T-cell (primary cell): Measurements from ENCODE around the gene CCRL2. TPM values are rescaled to one million over a fixed set of nuclear protein-coding genes. Genes with fewer than 3 reads are reported as not detected.
"Not testable (repeated sequence)": the region's sequence is repeated elsewhere in the genome, so short reads cannot be mapped to it uniquely, and the experiment has no call there.

Experiments used
- ATAC-seq, 4 experiments: fragments of 200-7000 bp in 3 of 4; fragments of 150-1000 bp in 1 of 4; cut with Tn5 transposase; replicated peaks in 1 of 4; 1 replicate in 3 of 4; 2 replicates in 1 of 4; pipeline ENCODE4 v1.10.0; 2021; ENCODE audit warnings: moderate library complexity in 3 of 4, mild to moderate bottlenecking in 2 of 4, moderate number of reproducible peaks in 1 of 4
- CTCF ChIA-PET, 2 donors: fragments of 300-600 bp; sonication (Branson Sonifier 250); formaldehyde crosslinking; loops; one replicate each; lab custom pipeline; 2022; ENCODE audit warnings: antibody characterized with exemption in 2 of 2; lab: Charles Lee
- POLR2A ChIA-PET, 2 donors: fragments of 300-600 bp; sonication (Branson Sonifier 250); formaldehyde crosslinking; loops; one replicate each; lab custom pipeline; 2022; ENCODE audit warnings: antibody characterized with exemption in 2 of 2; lab: Charles Lee
- DNase-seq, 35 experiments: peaks; one replicate each; pipeline versions ENCODE4 v3.0.0 to v3.0.0-alpha.2; 2013 to 2023
- H3K27ac ChIP-seq: one replicate; pipeline ENCODE4 v1.5.1; 2013; ENCODE audit warnings: low read length
- H3K27me3 ChIP-seq, 2 experiments: replicated peaks in 1 of 2; 1 replicate in 1 of 2; 2 replicates in 1 of 2; pipeline versions ENCODE4 v1.6.1 to v1.7.0; 2013; ENCODE audit warnings: low read length in 1 of 2, mixed read lengths in 1 of 2; ENCODE audit not compliant: control insufficient read depth in 2 of 2, insufficient read depth in 2 of 2; ENCODE audit errors: extremely low read depth in 1 of 2
- H3K36me3 ChIP-seq, 2 donors: 1 replicate in 1 of 2; 2 replicates in 1 of 2; pipeline versions ENCODE4 v1.6.1 to v1.7.0; 2013; ENCODE audit warnings: low read length in 1 of 2; ENCODE audit not compliant: control insufficient read depth in 2 of 2, insufficient read depth in 1 of 2; ENCODE audit errors: extremely low read depth in 1 of 2
- H3K4me1 ChIP-seq, 2 experiments: 1 replicate in 1 of 2; 2 replicates in 1 of 2; pipeline versions ENCODE4 v1.6.1 to v1.7.0; 2013; ENCODE audit warnings: low read length in 2 of 2, mixed read lengths in 1 of 2; ENCODE audit not compliant: insufficient read depth in 2 of 2, control insufficient read depth in 1 of 2; ENCODE audit errors: extremely low read depth in 1 of 2
- H3K4me3 ChIP-seq, 2 donors: 1 replicate in 1 of 2; 2 replicates in 1 of 2; pipeline versions ENCODE4 v1.5.1 to v1.7.0; 2013; ENCODE audit warnings: mild to moderate bottlenecking in 2 of 2, low read length in 1 of 2, moderate library complexity in 1 of 2; ENCODE audit not compliant: control insufficient read depth in 1 of 2; ENCODE audit errors: extremely low read depth in 1 of 2
- H3K9me3 ChIP-seq: 2 replicates; pipeline ENCODE4 v1.7.0; 2013
- H3K27ac Mint-ChIP-seq, 2 donors: one replicate each; pipeline ENCODE4 v1.8.0; 2020 to 2021; ENCODE audit warnings: mild to moderate bottlenecking in 2 of 2, mixed read lengths in 2 of 2
- H3K27me3 Mint-ChIP-seq, 2 donors: one replicate each; pipeline ENCODE4 v1.8.0; 2021 to 2022; ENCODE audit warnings: mixed read lengths in 2 of 2
- H3K36me3 Mint-ChIP-seq: one replicate; pipeline ENCODE4 v1.8.0; 2021; ENCODE audit warnings: mixed read lengths
- H3K4me1 Mint-ChIP-seq, 3 donors: one replicate each; pipeline ENCODE4 v1.8.0; 2020 to 2022; ENCODE audit warnings: mixed read lengths in 3 of 3, mild to moderate bottlenecking in 1 of 3
- H3K4me3 Mint-ChIP-seq, 3 donors: one replicate each; pipeline ENCODE4 v1.8.0; 2020 to 2022; ENCODE audit warnings: mild to moderate bottlenecking in 3 of 3, mixed read lengths in 3 of 3, moderate library complexity in 3 of 3
- H3K9me3 Mint-ChIP-seq, 3 donors: one replicate each; pipeline ENCODE4 v1.8.0; 2020 to 2022; ENCODE audit warnings: mixed read lengths in 3 of 3
- WGBS: methylation state at CpG from one replicate; pipeline ENCODE4 v1.1.5; 2013; ENCODE audit warnings: missing lambda C conversion rate; ENCODE audit not compliant: insufficient coverage; 5-methylcytosine and 5-hydroxymethylcytosine counted together
- total RNA-seq, 35 experiments: library from RNA in 6 of 35; stranded (reverse) in 6 of 35; fragments of 120-200 nt in 1 of 35; gene quantifications; one replicate each; pipeline versions ENCODE4 v1.2.1 to v1.2.4 and lab custom pipeline; 2013 to 2026

The CCRL2 gene
- total RNA-seq, 5 donors from 2014 or later (not counting 1 experiment from before 2014, with no cell fraction given): 1.1 to 2.5 (median 1.6) TPM

DNA sequence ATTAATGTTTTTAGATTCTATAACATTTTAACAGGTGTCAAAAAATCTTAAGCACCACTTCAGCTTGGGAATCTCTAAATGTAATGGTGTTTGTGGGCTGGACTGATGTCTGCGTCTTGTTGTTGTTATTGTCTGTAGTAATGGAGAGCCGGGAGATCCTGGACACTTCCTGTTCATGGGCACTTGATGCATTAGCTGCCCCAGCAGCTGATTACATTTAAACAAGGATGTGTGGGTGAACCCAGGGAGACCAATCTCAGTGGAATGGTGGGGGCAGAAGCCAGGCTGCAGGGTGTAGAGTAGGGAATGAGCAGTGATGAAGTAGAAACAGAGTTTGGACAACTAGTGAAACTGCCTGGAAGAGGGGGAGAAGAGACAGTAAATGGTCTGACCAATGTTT is 8.0 kb upstream of the CCRL2 start:
- POLR2A ChIA-PET: no interaction called here
- H3K36me3 Mint-ChIP-seq: no peaks in the 10 kb centered on the region
- WGBS: 91% methylated on average over 1 of the region's 2 CpGs
- ATAC-seq: no peak
- peaks cover 0 to 4% (median 0%) of the 10 kb centered on the region in 3 donors for H3K9me3 Mint-ChIP-seq
- H3K4me3 Mint-ChIP-seq: no peak overlapping the region
- H3K27ac ChIP-seq: no peak overlapping the region
- no peaks in the 10 kb centered on the region for H3K9me3 ChIP-seq
- CTCF ChIA-PET: interaction anchor here in 1 of 2 donors (0.6 kb wide), 2 partner anchors 18 to 1598 kb away, joined by 3 read pairs; no protein-coding TSS in a partner anchor
- H3K27me3 ChIP-seq: no peaks in the 10 kb centered on the region
- no peaks in the 10 kb centered on the region for H3K36me3 ChIP-seq
- H3K4me1 ChIP-seq: peaks cover 0 to 4% of the 10 kb centered on the region in 2 experiments
- H3K27ac Mint-ChIP-seq: no peak overlapping the region
- no peak overlapping the region for H3K4me3 ChIP-seq
- DNase-seq: no peak
- H3K4me1 Mint-ChIP-seq: peaks cover 0 to 4% (median 0%) of the 10 kb centered on the region in 3 donors
- peaks cover 2 to 3% of the 10 kb centered on the region in 2 donors for H3K27me3 Mint-ChIP-seq

DNA sequence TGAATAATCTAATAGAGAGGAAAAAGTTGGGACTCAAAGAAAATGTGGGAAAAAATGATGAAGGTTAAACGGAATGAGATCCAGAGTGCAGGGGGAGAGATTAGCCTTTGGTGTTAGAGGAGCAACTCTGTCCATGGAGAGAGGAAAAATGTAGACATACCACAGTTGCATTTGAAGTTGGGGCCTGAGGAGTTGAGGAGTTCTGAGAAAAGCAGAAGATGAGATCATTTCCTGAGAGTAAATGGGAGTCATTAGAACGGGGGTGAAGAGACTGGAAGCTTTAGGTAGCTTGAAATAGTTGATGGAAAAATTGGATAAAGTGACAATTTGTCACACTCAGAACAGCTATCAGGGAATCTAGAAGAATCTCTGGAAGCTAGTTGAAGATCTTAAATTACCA is 7.5 kb upstream of the CCRL2 start:
- ChIA-PET CTCF (interaction anchor here in 1 of 2 donors (0.6 kb wide), 2 partner anchors 18 to 1597 kb away, joined by 3 read pairs; no protein-coding TSS in a partner anchor), POLR2A (no interaction called here)
- Mint-ChIP-seq H3K36me3 (no peaks in the 10 kb centered on the region), H3K9me3 (peaks cover 0 to 4% (median 0%) of the 10 kb centered on the region in 3 donors), H3K4me3 (no peak overlapping the region), H3K27me3 (peaks cover 2 to 3% of the 10 kb centered on the region in 2 donors), H3K4me1 (peaks cover 0 to 4% (median 0%) of the 10 kb centered on the region in 3 donors), H3K27ac (no peak overlapping the region)
- Histone ChIP-seq H3K9me3 (no peaks in the 10 kb centered on the region), H3K27me3 (no peaks in the 10 kb centered on the region), H3K4me1 (peaks cover 0 to 4% of the 10 kb centered on the region in 2 experiments), H3K27ac (no peak overlapping the region), H3K4me3 (no peak overlapping the region), H3K36me3 (no peaks in the 10 kb centered on the region)
- no peak for ATAC-seq
- 73% methylated on average over 1 of the region's 2 CpGs for WGBS
- no peak for DNase-seq

DNA sequence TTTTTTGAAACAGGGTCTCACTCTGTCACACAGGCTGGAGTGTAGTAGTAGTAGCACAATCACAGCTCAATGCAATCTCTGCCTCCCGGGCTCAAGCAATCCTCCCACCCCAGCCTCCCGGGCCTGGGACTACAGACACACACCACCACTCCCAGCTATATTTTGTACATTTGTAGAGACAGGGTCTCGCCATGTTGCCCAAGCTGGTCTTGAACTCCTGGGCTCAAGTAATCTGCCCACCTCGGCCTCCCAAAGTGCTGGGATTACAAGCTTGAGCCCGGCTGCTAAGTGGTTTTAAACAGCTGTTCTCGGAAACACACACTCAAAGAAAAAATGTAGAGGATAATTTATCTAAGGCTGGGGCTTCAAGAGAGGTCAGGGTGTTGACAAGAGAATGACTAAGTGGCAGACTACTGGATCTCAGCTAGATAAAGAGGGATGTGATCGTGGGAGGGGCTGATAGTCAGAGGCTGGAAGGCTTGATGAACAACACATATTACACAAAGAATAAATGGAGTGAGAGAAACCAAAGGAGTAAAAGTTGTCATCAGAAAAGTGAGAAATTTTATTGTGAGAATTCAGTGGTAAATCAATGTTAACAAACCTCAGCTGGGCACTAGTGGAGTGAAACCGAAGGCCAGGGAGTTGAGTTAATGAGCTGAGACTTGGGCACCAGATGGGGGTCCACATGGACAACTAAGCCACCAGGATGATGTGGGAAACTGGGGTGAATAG is 6.9 kb upstream of the CCRL2 start:
- Mint-ChIP-seq H3K27me3 (peaks cover under 1 to 3% of the 10 kb centered on the region in 2 donors), H3K36me3 (no peaks in the 10 kb centered on the region), H3K27ac (no peak overlapping the region), H3K9me3 (peaks cover 0 to 4% (median 0%) of the 10 kb centered on the region in 3 donors), H3K4me1 (peaks cover 0 to 4% (median 0%) of the 10 kb centered on the region in 3 donors), H3K4me3 (no peak overlapping the region)
- DNase-seq: no peak
- H3K36me3 ChIP-seq: no peaks in the 10 kb centered on the region
- no peak overlapping the region for H3K4me3 ChIP-seq
- H3K27me3 ChIP-seq: no peaks in the 10 kb centered on the region
- H3K27ac ChIP-seq: no peak overlapping the region
- no peak for ATAC-seq
- no peaks in the 10 kb centered on the region for H3K9me3 ChIP-seq
- POLR2A ChIA-PET: no interaction called here
- CTCF ChIA-PET: interaction anchor here in 1 of 2 donors (0.6 kb wide), 1 partner anchor 263 kb away, joined by 3 read pairs; no protein-coding TSS in a partner anchor
- peaks cover 0 to 4% of the 10 kb centered on the region in 2 experiments for H3K4me1 ChIP-seq
- 79% methylated on average over 4 of the region's 8 CpGs for WGBS

DNA sequence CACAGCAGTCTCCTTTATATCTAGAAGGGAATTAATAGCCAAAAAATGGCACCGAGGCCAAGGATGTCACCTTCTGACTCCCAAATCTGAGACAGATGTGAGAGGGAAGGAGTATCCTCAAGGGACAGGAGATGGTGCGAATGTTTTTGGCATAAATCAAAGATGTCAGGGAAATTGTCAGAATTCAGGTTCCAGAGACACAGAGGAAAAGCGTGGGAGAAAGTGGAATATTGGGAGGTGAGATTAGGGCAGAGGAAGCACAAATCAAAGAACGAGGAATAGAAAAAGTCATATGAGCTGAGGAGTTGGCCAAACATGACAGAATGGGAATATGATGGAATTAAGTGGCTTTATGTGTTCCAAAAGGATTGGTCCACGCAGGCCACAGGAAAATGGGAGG is 6.2 kb upstream of the CCRL2 start:
- Mint-ChIP-seq H3K9me3 (peaks cover 0 to 4% (median 0%) of the 10 kb centered on the region in 3 donors), H3K4me3 (no peak overlapping the region), H3K27me3 (peaks cover 0 to 3% of the 10 kb centered on the region in 2 donors), H3K36me3 (no peaks in the 10 kb centered on the region), H3K27ac (no peak overlapping the region), H3K4me1 (peaks cover 0 to 4% (median 0%) of the 10 kb centered on the region in 3 donors)
- H3K9me3 ChIP-seq: no peaks in the 10 kb centered on the region
- no peaks in the 10 kb centered on the region for H3K36me3 ChIP-seq
- ATAC-seq (no peak), DNase-seq (no peak)
- H3K27me3 ChIP-seq: no peaks in the 10 kb centered on the region
- peaks cover 0 to 4% of the 10 kb centered on the region in 2 experiments for H3K4me1 ChIP-seq
- H3K27ac ChIP-seq: no peak overlapping the region
- ChIA-PET CTCF (no interaction called here), POLR2A (no interaction called here)
- H3K4me3 ChIP-seq: no peak overlapping the region
- WGBS: 89% methylated on average over 5 of the region's 5 CpGs

DNA sequence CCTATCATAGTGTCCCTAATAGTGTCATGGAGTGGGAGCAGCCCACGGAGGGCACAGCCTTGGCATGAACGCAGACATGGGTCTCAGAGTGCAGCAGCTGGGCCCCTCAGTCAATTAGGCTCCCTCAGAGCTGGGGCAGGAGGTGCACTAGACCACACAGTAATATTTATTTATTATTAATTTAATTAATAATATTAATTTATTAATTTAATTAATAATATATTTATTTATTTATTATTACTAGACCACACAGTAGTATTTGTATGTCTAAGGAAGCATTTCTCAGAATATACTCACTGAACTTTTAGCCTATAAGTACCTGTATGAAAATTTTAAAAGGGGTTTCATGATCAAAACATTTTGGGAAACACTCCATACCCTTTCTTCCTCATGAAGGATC is 5.5 kb upstream of the CCRL2 start:
- Histone ChIP-seq H3K4me3 (no peak overlapping the region), H3K27ac (no peak overlapping the region), H3K9me3 (no peaks in the 10 kb centered on the region), H3K27me3 (no peaks in the 10 kb centered on the region), H3K36me3 (no peaks in the 10 kb centered on the region), H3K4me1 (peaks cover 0 to 1% of the 10 kb centered on the region in 2 experiments)
- no peak for DNase-seq
- ATAC-seq: no peak
- H3K36me3 Mint-ChIP-seq: no peaks in the 10 kb centered on the region
- ChIA-PET POLR2A (no interaction called here), CTCF (no interaction called here)
- H3K27me3 Mint-ChIP-seq: peaks cover 0 to 3% of the 10 kb centered on the region in 2 donors
- no peak overlapping the region for H3K27ac Mint-ChIP-seq
- H3K9me3 Mint-ChIP-seq: peaks cover 0 to 4% (median 0%) of the 10 kb centered on the region in 3 donors
- no peak overlapping the region for H3K4me3 Mint-ChIP-seq
- no CpG with 5 or more reads among the region's 2 CpGs for WGBS
- H3K4me1 Mint-ChIP-seq: peaks cover 1 to 2% (median 2%) of the 10 kb centered on the region in 3 donors

DNA sequence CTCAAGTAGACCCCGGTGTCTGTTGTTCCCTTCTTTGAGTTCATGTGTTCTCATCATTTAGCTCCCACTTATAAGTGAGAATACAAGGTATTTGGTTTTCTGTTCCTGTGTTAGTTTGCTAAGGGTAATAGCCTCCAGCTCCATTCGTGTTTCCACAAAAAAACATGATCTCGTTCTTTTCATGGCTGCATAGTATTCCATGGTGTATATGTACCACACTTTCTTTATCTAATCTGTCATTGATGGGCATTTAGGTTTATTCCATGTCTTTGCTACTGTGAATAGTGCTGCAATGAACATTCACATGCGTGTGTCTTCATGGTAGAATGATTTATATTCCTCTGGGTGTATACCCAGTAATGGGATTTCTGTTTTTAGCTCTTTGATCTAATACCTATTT is 4.2 kb upstream of the CCRL2 start:
- ATAC-seq, H3K36me3 Mint-ChIP-seq, H3K9me3 ChIP-seq, H3K27ac ChIP-seq, H3K9me3 Mint-ChIP-seq, H3K4me3 Mint-ChIP-seq, DNase-seq, H3K4me3 ChIP-seq, H3K27me3 ChIP-seq, H3K27me3 Mint-ChIP-seq, H3K27ac Mint-ChIP-seq, POLR2A ChIA-PET, H3K36me3 ChIP-seq: not testable (repeated sequence)
- H3K4me1 Mint-ChIP-seq: peaks cover 13 to 15% (median 15%) of the 10 kb centered on the region in 3 donors
- CTCF ChIA-PET: interaction anchor here in 1 of 2 donors (1.3 kb wide), 1 partner anchor 127 kb away, joined by 3 read pairs; no protein-coding TSS in a partner anchor
- H3K4me1 ChIP-seq: peaks cover 7 to 15% of the 10 kb centered on the region in 2 experiments
- no CpG with 5 or more reads among the region's 4 CpGs for WGBS
